ENCODE results near the gene C20orf204.

DNA sequence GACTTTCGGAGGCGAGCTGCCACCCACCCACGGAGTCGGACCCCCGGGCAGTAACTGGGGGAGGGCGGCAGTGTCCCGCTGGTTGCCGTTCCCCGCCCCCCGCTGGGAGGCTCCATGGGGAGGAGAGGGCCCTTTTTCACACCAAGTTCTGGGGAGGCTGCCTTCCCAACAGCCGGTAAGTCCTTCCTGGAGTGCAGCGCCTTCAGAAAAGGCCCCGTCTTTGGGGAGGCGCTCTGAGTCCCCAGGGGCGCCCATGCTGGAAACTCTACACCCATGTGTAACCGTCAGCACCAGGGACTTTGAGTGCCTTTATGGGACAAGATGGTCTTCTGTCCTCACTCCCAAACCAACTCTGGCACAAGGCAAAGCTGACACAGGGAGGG, 13.9 kb downstream of the C20orf204 start:
- TF ChIP-seq YY1 (IDR thresholded peaks at IDR 0.05; ENCODE audit: insufficient read depth, insufficient read length) (no peak), ZNF274 (IDR thresholded peaks at IDR 0.05; ENCODE audit: low read depth, low read length) (no peak)

Data from NT2/D1 (cell line).